Stimulated activated CD4-positive, alpha-beta T cell treated with anti-CD3 and anti-CD28 coated beads, Interleukin-2, amount 100 ng/mL, for 4 hours (primary cell): ENCODE results near the gene SDR9C7.
"Not testable (repeated sequence)": the region's sequence is repeated elsewhere in the genome, so short reads cannot be mapped to it uniquely, and the experiment has no call there.

Experiments
- DNase-seq: peaks from one replicate; pipeline ENCODE4 v3.0.0-alpha.2; 2020; ENCODE audit warnings: low read depth

The SDR9C7 gene

GRCh38 chr12:56953314-56953713 is 19.1 kb upstream of the SDR9C7 start:
- DNase-seq, result no peak

DNA sequence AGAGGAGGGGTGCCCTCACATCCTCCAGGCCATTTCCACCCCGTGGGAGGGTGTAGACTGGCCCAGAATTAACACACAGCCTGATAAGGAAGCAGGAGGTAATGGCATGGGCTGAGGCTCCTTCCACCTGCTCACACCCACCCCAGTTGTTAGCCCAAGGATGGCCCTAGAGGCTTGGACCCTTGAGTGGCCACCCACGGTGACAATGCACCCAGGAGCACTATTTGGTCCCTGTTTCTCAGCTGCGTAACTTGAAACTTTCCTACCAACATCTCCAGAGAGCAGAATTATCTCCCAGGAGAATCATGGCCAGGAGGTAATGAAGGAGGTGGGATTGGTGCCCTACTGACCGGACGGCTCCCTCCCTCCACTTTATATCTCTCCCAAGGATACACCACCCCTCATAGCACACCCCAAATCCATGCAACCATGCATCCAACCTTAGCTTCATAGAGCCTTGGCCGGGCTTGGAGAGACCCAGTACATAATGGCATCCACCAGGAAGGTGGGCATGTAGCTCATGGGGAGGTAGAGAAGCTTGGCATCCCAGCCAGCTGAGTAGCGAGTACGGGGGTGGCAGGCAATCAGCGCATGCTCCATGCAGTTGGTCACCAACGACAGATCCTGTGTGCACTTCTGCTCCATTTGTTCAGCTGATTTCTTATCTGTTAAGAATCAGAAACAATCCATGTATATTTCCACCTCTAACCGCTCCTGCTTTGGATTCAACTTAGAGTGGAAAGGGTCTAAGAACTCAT is 17.6 kb upstream of the SDR9C7 start:
- no peak for DNase-seq

- no peak for DNase-seq
Observed at GRCh38 chr12:56948881-56949280, 14.7 kb upstream of the SDR9C7 start.

GRCh38 chr12:56948457-56948777 is 14.2 kb upstream of the SDR9C7 start:
- no peak for DNase-seq

DNA sequence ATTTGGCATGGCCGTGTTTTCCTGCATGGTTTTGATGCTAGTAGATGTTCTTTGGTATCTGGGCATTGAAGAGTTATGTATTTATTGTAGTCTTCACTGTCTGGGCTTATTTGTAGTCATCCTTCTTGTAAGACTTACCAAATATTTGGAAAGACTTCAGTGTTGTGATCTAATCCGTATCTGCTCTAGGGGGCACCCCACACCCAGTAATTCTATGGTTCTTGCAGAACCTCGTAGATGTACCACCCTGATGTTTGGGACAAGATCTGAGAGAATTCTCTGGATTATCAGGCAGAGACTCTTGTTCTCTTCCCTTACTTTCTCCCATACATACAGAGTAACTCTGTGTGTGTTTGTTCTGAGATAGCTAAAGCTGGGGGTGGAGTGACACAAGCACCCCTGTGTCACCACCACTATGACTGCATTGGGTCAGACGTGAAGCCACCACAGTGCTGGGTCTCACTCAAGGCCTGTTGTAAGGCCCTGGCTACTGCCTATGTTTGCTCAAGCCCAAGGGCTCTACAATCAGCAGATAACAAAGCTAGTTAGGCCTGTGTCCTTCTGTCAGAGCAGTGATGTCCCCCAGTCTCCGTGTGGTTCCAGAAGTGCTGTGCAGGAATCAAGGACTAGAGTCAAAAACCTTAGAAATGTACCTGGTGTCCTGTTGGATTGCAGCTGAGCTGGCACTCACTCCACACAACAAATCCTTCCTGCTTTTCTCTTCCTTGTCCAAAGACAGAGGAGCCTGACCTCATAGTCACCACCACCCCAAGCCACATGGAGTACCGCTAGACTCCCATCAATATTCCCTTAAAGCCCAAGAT is 13.6 kb upstream of the SDR9C7 start:
- DNase-seq, result no peak

DNA sequence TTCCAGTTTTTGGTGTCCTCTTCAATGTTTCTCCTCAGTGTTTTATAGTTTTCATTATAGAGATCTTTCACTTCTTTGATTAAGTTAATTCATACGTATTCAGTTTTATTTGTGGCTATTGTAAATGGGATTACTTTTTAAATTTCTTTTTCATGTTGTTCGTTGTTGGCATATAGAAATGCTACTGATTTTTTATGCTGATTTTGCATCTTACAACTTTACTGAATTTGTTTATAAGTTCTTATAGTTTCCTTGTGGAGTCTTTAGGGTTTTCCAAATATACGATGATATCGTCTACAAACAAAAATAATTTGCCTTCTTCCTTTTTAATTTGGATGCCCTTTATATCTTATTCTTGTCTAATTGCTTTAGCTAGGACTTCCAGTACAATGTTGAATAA is 9.7 kb upstream of the SDR9C7 start:
- no peak for DNase-seq

GRCh38 chr12:56943374-56943773 is 9.2 kb upstream of the SDR9C7 start:
- not testable (repeated sequence) for DNase-seq

GRCh38 chr12:56941299-56942017 is 7.2 kb upstream of the SDR9C7 start:
- DNase-seq, result no peak

GRCh38 chr12:56940942-56941298 is 6.7 kb upstream of the SDR9C7 start:
- not testable (repeated sequence) for DNase-seq

DNA sequence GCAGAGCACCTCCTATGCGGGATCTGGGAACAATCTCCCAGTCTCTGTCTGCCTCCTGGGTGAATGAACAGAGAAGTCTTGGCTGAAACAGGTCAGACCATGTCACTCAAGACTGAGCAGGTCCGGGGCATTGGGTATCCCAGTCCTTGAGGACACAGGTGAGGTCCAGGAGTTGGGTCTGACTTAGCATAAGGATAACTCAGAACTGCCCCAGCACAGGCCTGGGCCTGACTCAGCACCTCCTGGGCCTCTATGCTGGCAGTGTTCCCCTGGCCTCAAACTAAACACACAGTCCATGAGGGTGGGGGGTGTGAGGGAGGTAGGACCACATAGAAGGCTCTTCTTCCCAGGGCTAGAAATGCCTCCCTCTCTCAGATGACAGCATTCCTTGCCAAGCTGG is 1.5 kb upstream of the SDR9C7 start:
- DNase-seq, result no peak

DNA sequence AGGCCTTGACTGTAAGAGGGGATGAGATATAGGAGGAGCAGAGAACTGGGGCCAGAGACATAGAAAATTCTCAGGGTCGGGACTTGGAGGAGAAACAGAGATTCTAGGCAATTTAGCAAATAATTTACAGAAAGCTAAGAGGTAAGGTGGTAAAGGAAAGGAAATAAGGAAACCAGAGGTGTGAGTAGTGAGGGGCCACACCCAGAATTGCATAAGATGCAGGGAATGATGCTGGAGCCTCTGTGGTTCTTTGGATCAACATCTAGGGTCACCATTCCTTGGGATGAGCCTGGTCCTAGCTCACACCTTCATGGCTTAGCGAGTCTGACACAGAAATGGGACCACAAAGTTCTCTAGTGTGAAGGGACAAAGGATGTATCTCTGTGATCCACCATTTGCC is 949 bp upstream of the SDR9C7 start:
- no peak for DNase-seq

DNA sequence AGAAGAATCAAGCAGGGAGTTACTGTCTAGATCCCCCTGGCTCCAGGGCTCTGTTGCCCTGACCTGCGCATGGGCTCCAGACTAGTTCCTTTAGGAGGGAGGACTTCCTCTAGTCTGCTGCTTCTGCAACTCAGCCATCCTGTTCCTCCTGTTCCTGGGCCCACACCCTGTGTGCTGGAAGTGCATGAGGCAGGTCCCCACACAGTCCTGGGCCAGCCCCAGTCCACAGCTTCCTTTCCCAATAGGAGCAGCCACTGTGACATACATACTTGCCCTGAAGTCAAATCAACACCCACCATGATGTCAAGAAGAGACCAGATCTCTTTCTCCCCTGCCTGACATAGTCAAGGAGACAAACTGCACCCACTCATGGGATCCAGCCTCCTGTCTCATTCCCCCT is 1.3 kb downstream of the SDR9C7 start:
- no peak for DNase-seq

- no peak for DNase-seq
Observed at GRCh38 chr12:56932146-56932545, 2.1 kb downstream of the SDR9C7 start.

- no peak for DNase-seq
Observed at GRCh38 chr12:56931474-56931978, 2.7 kb downstream of the SDR9C7 start.

DNA sequence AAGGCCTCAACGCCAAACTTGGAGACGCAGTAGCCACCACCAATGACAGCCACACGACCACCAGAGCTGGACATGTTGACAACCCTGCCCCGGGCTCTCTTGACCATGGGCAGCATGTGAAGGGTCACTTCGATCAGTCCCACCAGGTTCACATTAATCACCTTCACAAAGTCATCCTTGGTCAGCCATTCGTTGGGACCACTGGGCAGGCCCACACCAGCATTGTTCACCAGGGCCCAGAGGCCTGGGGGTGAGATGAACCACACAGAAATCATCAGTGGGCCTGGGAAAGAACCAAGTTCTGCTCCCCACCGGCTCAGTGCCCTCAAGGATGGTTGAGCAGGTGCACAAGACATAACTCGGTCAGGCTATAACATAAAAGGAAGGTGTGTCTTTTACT is 4.0 kb downstream of the SDR9C7 start:
- no peak for DNase-seq

- DNase-seq, result no peak
Observed at GRCh38 chr12:56929780-56930179, 4.4 kb downstream of the SDR9C7 start.

DNA sequence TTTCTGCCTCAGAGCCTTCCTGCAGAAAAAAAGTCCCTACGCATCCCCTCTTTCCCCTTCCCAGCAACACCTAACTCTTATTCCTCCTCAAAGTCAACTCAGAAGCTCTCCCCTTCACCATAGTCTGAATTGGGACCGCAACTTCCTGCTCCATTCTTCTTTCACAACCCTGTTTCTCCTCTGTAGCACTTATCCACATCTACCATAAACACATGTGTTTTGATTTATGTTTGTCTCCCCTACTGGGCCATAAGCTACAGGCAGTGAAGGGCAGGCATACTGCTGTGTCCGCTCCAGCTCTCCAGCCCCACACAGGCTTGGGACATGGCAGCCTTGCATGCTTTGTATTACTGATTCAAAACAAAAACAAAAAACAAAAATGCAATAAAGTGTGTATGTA is 5.9 kb downstream of the SDR9C7 start:
- no peak for DNase-seq

- DNase-seq, result no peak
Observed at GRCh38 chr12:56927281-56927680, 6.9 kb downstream of the SDR9C7 start.

- no peak for DNase-seq
Observed at GRCh38 chr12:56922031-56922430, 12.2 kb downstream of the SDR9C7 start.

- no peak for DNase-seq
Observed at GRCh38 chr12:56921346-56921745, 12.9 kb downstream of the SDR9C7 start.

GRCh38 chr12:56918139-56918538 is 16.1 kb downstream of the SDR9C7 start:
- not testable (repeated sequence) for DNase-seq

DNA sequence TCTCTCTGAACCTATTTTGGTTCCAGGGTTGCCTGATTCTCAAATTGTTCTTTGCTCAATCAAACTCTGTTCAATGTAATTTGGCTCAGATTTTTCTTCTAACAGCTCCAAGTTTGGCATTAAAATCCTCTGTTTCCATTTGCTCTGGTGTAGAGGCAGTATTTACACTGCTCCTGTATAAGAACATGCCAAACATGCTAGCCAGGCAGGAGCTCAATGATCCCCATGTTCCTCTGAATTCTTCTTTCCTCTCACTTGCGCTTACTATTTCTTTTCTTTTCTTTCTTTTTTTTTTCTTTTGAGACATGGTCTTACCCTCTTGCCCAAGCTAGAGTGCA is 17.2 kb downstream of the SDR9C7 start:
- DNase-seq, result no peak
